Spleen (tissue), 10 donors: ENCODE results near the gene VPS37B. TPM values are rescaled to one million over a fixed set of nuclear protein-coding genes. Genes with fewer than 3 reads are reported as not detected.

Experiments
- polyA plus RNA-seq, 3 donors: library from polyadenylated mRNA; stranded (reverse); fragments of 200-250 nt; gene quantifications; one replicate each; pipeline ENCODE4 v1.2.1, GENCODE V29; 2013
- total RNA-seq, 7 donors: library from RNA; depleted of rRNA in 3 of 7; stranded (reverse); fragments of >200 nt in 3 of 7; fragmentation: NEBNext Ultra II Directional in 4 of 7; extraction: Animal tissue kit (Norgen Biotek cat#: 25700) in 4 of 7; gene quantifications; one replicate each; pipeline versions ENCODE4 v1.1.0 to v1.2.1, GENCODE V29; 2016 to 2021
- donor health status: healthy with polysubstance abuse.
- donor health status: DM: no; HTN: no; CAD: no; lungs with moderate emphysema.
- donor health status: DM: no; HTN: no; CAD: no.
- donor health status: Bipolar disorder and iron deficiency.
- donor health status: healthy.
- donor health status: DM: no; HTN: no; CAD: no.
- donor health status: DM: yes; HTN: yes; CAD: no.

The VPS37B gene
- total and polyA plus RNA-seq, 10 donors = 24.8 to 67.5 (median 47.3) TPM

Other genes starting within 250 kb of the VPS37B start
- gene HCAR2, start 192.8 kb downstream of the VPS37B start, total RNA-seq = 10 to 100 TPM in 6 of 7 donors, 1 to 10 TPM in 1; 9.9 to 43.0 (median 20.7) TPM
- gene HCAR2, start 192.8 kb downstream of the VPS37B start, polyA plus RNA-seq = 1 to 10 TPM in 2 of 3 donors, under 1 TPM in 1; 0.53 to 1.8 (median 1.0) TPM
- 10 to 100 TPM; 12.1 to 92.8 (median 33.9) TPM for gene HCAR3, start 179.3 kb downstream of the VPS37B start, total RNA-seq
- 1 to 10 TPM in 2 of 3 donors, under 1 TPM in 1; 0.36 to 2.5 (median 1.0) TPM for gene HCAR3, start 179.3 kb downstream of the VPS37B start, polyA plus RNA-seq
- gene HCAR1, start 165.3 kb downstream of the VPS37B start, total RNA-seq = 10 to 100 TPM in 2 of 7 donors, 1 to 10 TPM in 5; 1.5 to 10.8 (median 4.4) TPM
- under 1 TPM; 0.26 to 0.70 (median 0.53) TPM for gene HCAR1, start 165.3 kb downstream of the VPS37B start, polyA plus RNA-seq
- gene DENR, start 143.3 kb downstream of the VPS37B start, total RNA-seq = 10 to 100 TPM; 29.0 to 41.7 (median 38.5) TPM
- 10 to 100 TPM; 26.6 to 36.0 (median 28.3) TPM for gene DENR, start 143.3 kb downstream of the VPS37B start, polyA plus RNA-seq
- 1 to 10 TPM; 1.0 to 2.2 (median 1.6) TPM for gene CCDC62, start 121.6 kb downstream of the VPS37B start, total RNA-seq
- gene CCDC62, start 121.6 kb downstream of the VPS37B start, polyA plus RNA-seq = under 1 TPM; 0.52 to 0.54 (median 0.52) TPM
- 10 to 100 TPM; 40.3 to 65.2 (median 48.0) TPM for gene HIP1R, start 60.7 kb downstream of the VPS37B start, total RNA-seq
- gene HIP1R, start 60.7 kb downstream of the VPS37B start, polyA plus RNA-seq = 10 to 100 TPM; 42.2 to 65.9 (median 65.1) TPM
- 1 to 10 TPM; 4.1 to 6.2 (median 5.5) TPM for gene ABCB9, start 70.3 kb upstream of the VPS37B start, total RNA-seq
- gene ABCB9, start 70.3 kb upstream of the VPS37B start, polyA plus RNA-seq = 1 to 10 TPM; 1.5 to 2.8 (median 1.7) TPM
- gene OGFOD2, start 79.1 kb upstream of the VPS37B start, total RNA-seq = 10 to 100 TPM in 6 of 7 donors, 1 to 10 TPM in 1; 9.5 to 24.7 (median 20.4) TPM
- 10 to 100 TPM; 18.5 to 32.3 (median 28.1) TPM for gene OGFOD2, start 79.1 kb upstream of the VPS37B start, polyA plus RNA-seq
- 100 to 1,000 TPM; 150 to 202 (median 181) TPM for gene ARL6IP4, start 84.6 kb upstream of the VPS37B start, total RNA-seq
- 100 to 1,000 TPM; 308 to 419 (median 377) TPM for gene ARL6IP4, start 84.6 kb upstream of the VPS37B start, polyA plus RNA-seq